ENCODE results near the gene ANG.
"Not testable (repeated sequence)": the region's sequence is repeated elsewhere in the genome, so short reads cannot be mapped to it uniquely, and the experiment has no call there.

GRCh38 chr14:20700965-20701364 is 12.4 kb downstream of the ANG start:
- TF ChIP-seq EZH2 (IDR thresholded peaks at IDR 0.05); POLR2AphosphoS5 (IDR thresholded peaks at IDR 0.05; ENCODE audit: borderline replicate concordance, low read depth, low read length): not testable (repeated sequence)

Measured in SK-N-MC (cell line).